HCT116 (cell line): ENCODE measurements around the gene GTF2F1. TPM values are rescaled to one million over a fixed set of nuclear protein-coding genes. Genes with fewer than 3 reads are reported as not detected.
A peak's percentile ranks its signal among the peaks of the same experiment; 100 is the strongest.

ENCODE experiments used
- ATAC-seq: fragments of 200-7000 bp; cut with Tn5 transposase; 2 replicates; pipeline ENCODE4 v1.9.1; 2020; ENCODE audit warnings: mild to moderate bottlenecking, moderate library complexity
- BruUV-seq: library from RNA; stranded (reverse); fragments of 400-500 nt; replicated peaks from 2 replicates; lab custom pipeline; 2021; lab: Mats Ljungman, UMichigan
- CTCF ChIA-PET: fragments of 300-600 bp; sonication (Branson Sonifier 250); formaldehyde crosslinking; loops from one replicate; lab custom pipeline; 2021; ENCODE audit warnings: antibody characterized with exemption; lab: Charles Lee
- POLR2A ChIA-PET: fragments of 300-600, 350-600 bp; sonication (Branson Sonifier 250); formaldehyde crosslinking; loops from one replicate; lab custom pipeline; 2021; ENCODE audit warnings: antibody characterized with exemption; lab: Charles Lee
- RAD21 ChIA-PET, 2 experiments: fragments of 300-600 bp; sonication (Branson Sonifier 250); formaldehyde crosslinking; loops; one replicate each; lab custom pipeline; 2023; ENCODE audit warnings: low total read pairs in 2 of 2; ENCODE audit not compliant: uncharacterized antibody in 2 of 2, unreplicated experiment in 2 of 2, low non-redundant PET in 1 of 2; lab: Charles Lee
- DNase-seq: peaks from one replicate; pipeline ENCODE4 v3.0.0-alpha.2; 2010; ENCODE audit warnings: low read depth, low spot score
- H2AFZ ChIP-seq: fragments of 200-600 bp; shearing (Covaris generic), sonication (generic); 2 replicates; pipeline ENCODE4 v1.6.1; 2017; ENCODE audit warnings: low read depth, mixed run types, mixed read lengths, antibody characterized with exemption, low read length; ENCODE audit not compliant: poor library complexity, severe bottlenecking
- H3K27ac ChIP-seq: 2 replicates; pipeline ENCODE4 v1.5.1; 2012; ENCODE audit warnings: low read depth, low read length
- H3K27me3 ChIP-seq: fragments of 200-600 bp; sonication (generic); 2 replicates; pipeline ENCODE4 v1.6.1; 2016; ENCODE audit warnings: mixed run types, low read length, mixed read lengths; ENCODE audit not compliant: insufficient read depth
- H3K36me3 ChIP-seq, 2 experiments: fragments of 200-500 bp in 1 of 2; fragments of 200-600 bp in 1 of 2; sonication (Bioruptor generic) in 1 of 2; sonication (generic) in 1 of 2; 2 replicates each; pipeline versions ENCODE4 v1.5.1 to v1.6.1; 2014 to 2016; ENCODE audit warnings: low read length in 2 of 2, inconsistent platforms in 1 of 2, mixed read lengths in 1 of 2, mixed run types in 1 of 2; ENCODE audit not compliant: insufficient read depth in 2 of 2, control insufficient read depth in 1 of 2
- H3K4me1 ChIP-seq, 2 experiments: fragments of 200-600 bp in 1 of 2; sonication (generic) in 1 of 2; 2 replicates each; pipeline versions ENCODE4 v1.5.1 to v1.6.1; 2012 to 2017; ENCODE audit warnings: low read length in 2 of 2, inconsistent platforms in 1 of 2, mild to moderate bottlenecking in 1 of 2, mixed read lengths in 1 of 2, mixed run types in 1 of 2, moderate library complexity in 1 of 2; ENCODE audit not compliant: insufficient read depth in 2 of 2, control insufficient read depth in 1 of 2
- H3K4me2 ChIP-seq: fragments of 200-600 bp; sonication (generic); 2 replicates; pipeline ENCODE4 v1.6.1; 2017; ENCODE audit warnings: mixed run types, low read length, mixed read lengths
- H3K4me3 ChIP-seq, 2 experiments: fragments of 200-600 bp in 1 of 2; sonication (generic) in 1 of 2; replicated peaks in 1 of 2; 2 replicates each; pipeline ENCODE4 v1.5.1; 2011 to 2016; ENCODE audit warnings: low read length in 2 of 2, control low read depth in 1 of 2, low read depth in 1 of 2, mild to moderate bottlenecking in 1 of 2, mixed read lengths in 1 of 2, mixed run types in 1 of 2
- H3K79me2 ChIP-seq: fragments of 200-600 bp; sonication (generic); 2 replicates; pipeline ENCODE4 v1.6.1; 2017; ENCODE audit warnings: mild to moderate bottlenecking, mixed run types, low read length, moderate library complexity, mixed read lengths; ENCODE audit not compliant: insufficient read depth
- H3K9ac ChIP-seq: fragments of 200-600 bp; sonication (generic); 2 replicates; pipeline ENCODE4 v1.6.1; 2016; ENCODE audit warnings: low read length, mixed read lengths
- H3K9me2 ChIP-seq: fragments of 200-600 bp; sonication (generic), shearing (Covaris generic); 2 replicates; pipeline ENCODE4 v1.6.1; 2017; ENCODE audit warnings: mixed run types, mild to moderate bottlenecking, moderate library complexity; ENCODE audit not compliant: insufficient read depth
- H3K9me3 ChIP-seq, 2 experiments: fragments of 200-500 bp in 1 of 2; fragments of 200-600 bp in 1 of 2; sonication (Bioruptor generic) in 1 of 2; sonication (generic) in 1 of 2; 2 replicates each; pipeline ENCODE4 v1.6.1; 2014 to 2017; ENCODE audit warnings: low read length in 2 of 2, mixed read lengths in 2 of 2, inconsistent platforms in 1 of 2, low read depth in 1 of 2, mild to moderate bottlenecking in 1 of 2, mixed run types in 1 of 2, moderate library complexity in 1 of 2; ENCODE audit not compliant: control insufficient read depth in 1 of 2, insufficient read depth in 1 of 2
- H4K20me1 ChIP-seq: fragments of 200-600 bp; sonication (generic), shearing (Covaris generic); 2 replicates; pipeline ENCODE4 v1.6.1; 2017; ENCODE audit warnings: mixed run types, mild to moderate bottlenecking, moderate library complexity; ENCODE audit not compliant: insufficient read depth
- CEBPB ChIP-seq: IDR thresholded peaks from 2 replicates; pipeline ENCODE4 v1.6.1; 2012; ENCODE audit warnings: low read depth
- EGR1 ChIP-seq: IDR thresholded peaks from 2 replicates; pipeline ENCODE4 v1.6.1; 2012; ENCODE audit warnings: low read depth
- EZH2phosphoT487 ChIP-seq: fragments of 200-600 bp; IDR thresholded peaks from 2 replicates; pipeline ENCODE4 v1.6.1; 2018; ENCODE audit warnings: antibody characterized with exemption, borderline replicate concordance
- JUND ChIP-seq: IDR thresholded peaks from 2 replicates; pipeline ENCODE4 v1.6.1; 2012
- SIN3A ChIP-seq: IDR thresholded peaks from 2 replicates; pipeline ENCODE4 v1.6.1; 2012; ENCODE audit warnings: low read depth
- TCF7L2 ChIP-seq: IDR thresholded peaks from 2 replicates; pipeline ENCODE4 v1.7.0; 2011; ENCODE audit warnings: borderline replicate concordance, inconsistent platforms; ENCODE audit not compliant: insufficient read depth, insufficient read length; ENCODE audit errors: extremely low read depth
- YY1 ChIP-seq: IDR thresholded peaks from 2 replicates; pipeline ENCODE4 v1.6.1; 2011; ENCODE audit warnings: low read length, low read depth, moderate library complexity, mild to moderate bottlenecking; ENCODE audit not compliant: insufficient replicate concordance; ENCODE audit errors: extremely low read depth
- intact Hi-C: fragments of 100-400 bp; cut with micrococcal nuclease; formaldehyde crosslinking; loops from 2 replicates; pipeline ENCODE4 v1.10.0; 2022
- total RNA-seq: library from RNA; stranded (reverse); gene quantifications from one replicate; pipeline ENCODE4 v1.2.1, GENCODE V29; 2021; ENCODE audit not compliant: unreplicated experiment
- TF ChIP-seq, protein P1 (sequence below): IDR thresholded peaks from 2 replicates; pipeline ENCODE4 v1.6.1; 2012
- TF ChIP-seq, protein P2 (sequence below): IDR thresholded peaks from 2 replicates; pipeline ENCODE4 v1.6.1; 2012; ENCODE audit warnings: low read depth

The GTF2F1 gene
- total RNA-seq, 1 experiment from 2014 or later: 82.0 TPM

DNA sequence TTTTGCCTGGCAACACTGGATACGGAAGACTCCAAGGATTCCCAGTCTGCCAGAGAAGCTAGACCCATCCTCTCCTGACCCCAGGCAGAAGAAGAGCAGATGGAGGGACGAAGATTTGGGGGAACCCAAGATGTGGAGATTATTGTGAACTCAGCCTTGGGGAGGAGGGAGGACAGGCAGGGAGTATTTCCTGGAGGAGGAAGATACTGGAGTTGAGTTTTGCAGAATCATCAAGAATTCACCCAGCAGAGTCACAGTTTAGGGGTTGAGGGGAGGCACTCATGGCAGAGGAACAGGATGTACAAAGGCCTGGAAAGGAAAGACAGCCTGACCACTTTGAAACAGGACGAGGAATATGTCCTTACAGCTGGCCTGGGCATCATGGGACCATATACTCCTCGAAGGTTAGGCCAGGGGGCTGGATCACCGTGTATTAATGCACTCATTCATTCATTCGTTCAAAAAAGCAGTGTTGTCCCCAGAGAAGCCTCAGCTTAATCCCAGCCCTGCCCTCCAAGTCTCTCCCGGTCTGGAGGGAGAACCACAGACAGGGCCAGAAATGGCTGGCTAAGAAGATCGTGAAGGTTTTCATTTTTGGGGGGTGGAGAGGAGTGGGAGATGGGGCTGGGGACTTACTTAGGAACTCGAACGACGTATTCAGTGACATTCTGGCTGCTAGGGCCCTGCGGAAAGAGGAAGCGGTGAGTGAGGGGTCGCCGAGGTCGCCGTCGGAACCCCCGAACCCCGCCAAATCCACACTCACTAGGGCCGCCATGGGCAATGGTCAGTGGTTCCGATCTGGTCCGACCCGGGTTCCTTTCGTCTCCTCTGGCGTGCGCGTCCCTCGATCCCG, 517 bp downstream of the GTF2F1 start:
- no peaks in the 10 kb centered on the region for H3K27me3 ChIP-seq
- BruUV-seq: TSS peak; percentile 77
- ChIA-PET CTCF (no interaction called here), RAD21 (interaction anchor here in 1 of 2 experiments (0.6 kb wide), 1 partner anchor 34 kb away, joined by 6 read pairs; no protein-coding TSS in a partner anchor)
- DNase-seq: no peak
- H4K20me1 ChIP-seq: no peaks in the 10 kb centered on the region
- no peaks in the 10 kb centered on the region for H3K9me2 ChIP-seq
- no peak; the same call in 1 of the 2 replicates for ATAC-seq
- intact Hi-C loops: no loop called here
- peaks cover 19 to 21% of the 10 kb centered on the region in 2 experiments; a peak in 3 of 4 replicates for H3K36me3 ChIP-seq
- TF ChIP-seq EZH2phosphoT487 (no peak), EGR1 (no peak), SIN3A (0 out of 2 replicates have a peak, but pooled peaks have one; percentile 61)
- TF ChIP-seq, all 23 proteins: peak for 1
- POLR2A ChIA-PET: interaction anchor here (1.0 kb wide), 1 partner anchor 10 kb away, joined by 3 read pairs; no protein-coding TSS in a partner anchor
- Histone ChIP-seq H3K4me3 (peak overlapping the region; percentile 69 to 90), H3K79me2 (peaks cover 40% of the 10 kb centered on the region), H2AFZ (peak overlapping the region; percentile 87), H3K9ac (peak overlapping the region; percentile 90), H3K9me3 (no peaks in the 10 kb centered on the region), H3K4me1 (peaks cover 8 to 21% of the 10 kb centered on the region in 2 experiments), H3K27ac (peak overlapping the region; percentile 71), H3K4me2 (peak overlapping the region; percentile 79)

DNA sequence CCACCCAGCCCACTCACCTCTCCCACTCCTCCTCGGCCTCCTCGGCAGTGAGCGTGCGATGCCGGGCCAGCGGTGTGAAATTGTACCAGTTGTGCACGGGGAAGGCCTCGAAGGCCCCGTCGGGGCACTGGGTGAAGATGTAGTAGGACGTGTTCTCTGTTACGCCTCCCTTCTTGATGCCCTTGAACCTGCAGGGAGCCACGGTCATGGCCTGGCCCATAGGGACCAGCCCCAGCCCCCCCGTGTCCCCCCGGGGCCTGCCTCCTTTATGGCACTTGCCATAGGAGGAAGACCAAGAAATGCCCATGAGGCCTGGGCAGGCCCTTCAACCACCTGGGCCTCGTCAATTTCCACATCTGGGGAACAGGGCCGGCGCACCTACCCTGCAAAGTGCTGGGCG, 5.6 kb downstream of the GTF2F1 start:
- POLR2A ChIA-PET: interaction anchor here (1.0 kb wide), 1 partner anchor 14 kb away, joined by 3 read pairs; no protein-coding TSS in a partner anchor
- H2AFZ ChIP-seq: no peak overlapping the region
- CTCF ChIA-PET: no interaction called here
- H3K27me3 ChIP-seq: no peaks in the 10 kb centered on the region
- H3K9ac ChIP-seq: no peak overlapping the region
- no peaks in the 10 kb centered on the region for H3K9me3 ChIP-seq
- H3K4me1 ChIP-seq: peaks cover 6 to 9% of the 10 kb centered on the region in 2 experiments
- H3K4me2 ChIP-seq: no peak overlapping the region
- no peak overlapping the region for H3K4me3 ChIP-seq
- BruUV-seq: no TSS peak
- peaks cover 36% of the 10 kb centered on the region for H3K79me2 ChIP-seq
- H3K9me2 ChIP-seq: no peaks in the 10 kb centered on the region
- ATAC-seq: no peak
- TF ChIP-seq, protein P1, sequence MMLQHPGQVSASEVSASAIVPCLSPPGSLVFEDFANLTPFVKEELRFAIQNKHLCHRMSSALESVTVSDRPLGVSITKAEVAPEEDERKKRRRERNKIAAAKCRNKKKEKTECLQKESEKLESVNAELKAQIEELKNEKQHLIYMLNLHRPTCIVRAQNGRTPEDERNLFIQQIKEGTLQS: no peak
- TF ChIP-seq SIN3A (no peak), CEBPB (no peak), TCF7L2 (no peak), YY1 (no peak), JUND (no peak)
- TF ChIP-seq, protein P2, sequence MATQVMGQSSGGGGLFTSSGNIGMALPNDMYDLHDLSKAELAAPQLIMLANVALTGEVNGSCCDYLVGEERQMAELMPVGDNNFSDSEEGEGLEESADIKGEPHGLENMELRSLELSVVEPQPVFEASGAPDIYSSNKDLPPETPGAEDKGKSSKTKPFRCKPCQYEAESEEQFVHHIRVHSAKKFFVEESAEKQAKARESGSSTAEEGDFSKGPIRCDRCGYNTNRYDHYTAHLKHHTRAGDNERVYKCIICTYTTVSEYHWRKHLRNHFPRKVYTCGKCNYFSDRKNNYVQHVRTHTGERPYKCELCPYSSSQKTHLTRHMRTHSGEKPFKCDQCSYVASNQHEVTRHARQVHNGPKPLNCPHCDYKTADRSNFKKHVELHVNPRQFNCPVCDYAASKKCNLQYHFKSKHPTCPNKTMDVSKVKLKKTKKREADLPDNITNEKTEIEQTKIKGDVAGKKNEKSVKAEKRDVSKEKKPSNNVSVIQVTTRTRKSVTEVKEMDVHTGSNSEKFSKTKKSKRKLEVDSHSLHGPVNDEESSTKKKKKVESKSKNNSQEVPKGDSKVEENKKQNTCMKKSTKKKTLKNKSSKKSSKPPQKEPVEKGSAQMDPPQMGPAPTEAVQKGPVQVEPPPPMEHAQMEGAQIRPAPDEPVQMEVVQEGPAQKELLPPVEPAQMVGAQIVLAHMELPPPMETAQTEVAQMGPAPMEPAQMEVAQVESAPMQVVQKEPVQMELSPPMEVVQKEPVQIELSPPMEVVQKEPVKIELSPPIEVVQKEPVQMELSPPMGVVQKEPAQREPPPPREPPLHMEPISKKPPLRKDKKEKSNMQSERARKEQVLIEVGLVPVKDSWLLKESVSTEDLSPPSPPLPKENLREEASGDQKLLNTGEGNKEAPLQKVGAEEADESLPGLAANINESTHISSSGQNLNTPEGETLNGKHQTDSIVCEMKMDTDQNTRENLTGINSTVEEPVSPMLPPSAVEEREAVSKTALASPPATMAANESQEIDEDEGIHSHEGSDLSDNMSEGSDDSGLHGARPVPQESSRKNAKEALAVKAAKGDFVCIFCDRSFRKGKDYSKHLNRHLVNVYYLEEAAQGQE: no peak
- RAD21 ChIA-PET: no interaction called here
- no peaks in the 10 kb centered on the region for H4K20me1 ChIP-seq
- intact Hi-C loops: no loop called here
- no peak for DNase-seq
- H3K36me3 ChIP-seq: peaks cover 34 to 48% of the 10 kb centered on the region in 2 experiments; a peak in 3 of 4 replicates
- H3K27ac ChIP-seq: no peak overlapping the region
